NCI-H2171 treated with DMSO at 0.1 percent for 48 hours (cell line): ENCODE data around the gene ZNF518A.
"Not testable (repeated sequence)": the region's sequence is repeated elsewhere in the genome, so short reads cannot be mapped to it uniquely, and the experiment has no call there.

Experiments
- DNase-seq: peaks from one replicate; lab custom pipeline; 2025; lab: John Stamatoyannopoulos, UW

The ZNF518A gene

GRCh38 chr10:96133135-96133534, 3.0 kb downstream of the ZNF518A start:
- DNase-seq, result no peak

- no peak for DNase-seq
Measured at GRCh38 chr10:96136810-96137209, 6.7 kb downstream of the ZNF518A start.

GRCh38 chr10:96137567-96137966, 7.5 kb downstream of the ZNF518A start:
- DNase-seq, result no peak

GRCh38 chr10:96138102-96138501, 8.0 kb downstream of the ZNF518A start:
- no peak for DNase-seq

DNA sequence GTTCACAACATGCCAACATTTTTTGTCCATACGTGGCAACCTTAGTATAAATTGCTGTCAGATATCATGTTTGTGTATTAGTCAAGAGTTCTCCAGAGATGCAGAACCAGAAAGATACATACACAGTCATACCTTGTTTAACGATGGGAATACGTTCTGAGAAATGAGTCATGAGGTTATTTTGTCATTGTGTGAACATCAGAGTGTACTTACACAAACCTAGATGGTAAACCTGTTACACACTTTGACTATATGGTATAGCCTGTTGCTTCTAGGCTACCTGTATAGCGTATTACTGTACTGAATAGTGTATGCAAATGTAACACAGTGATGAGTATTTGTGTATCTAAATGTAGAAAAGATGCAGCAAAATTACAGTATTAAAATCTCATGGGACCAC, 22.3 kb downstream of the ZNF518A start:
- DNase-seq, result no peak

- no peak for DNase-seq
Measured at GRCh38 chr10:96153070-96153469, 23.0 kb downstream of the ZNF518A start.

DNA sequence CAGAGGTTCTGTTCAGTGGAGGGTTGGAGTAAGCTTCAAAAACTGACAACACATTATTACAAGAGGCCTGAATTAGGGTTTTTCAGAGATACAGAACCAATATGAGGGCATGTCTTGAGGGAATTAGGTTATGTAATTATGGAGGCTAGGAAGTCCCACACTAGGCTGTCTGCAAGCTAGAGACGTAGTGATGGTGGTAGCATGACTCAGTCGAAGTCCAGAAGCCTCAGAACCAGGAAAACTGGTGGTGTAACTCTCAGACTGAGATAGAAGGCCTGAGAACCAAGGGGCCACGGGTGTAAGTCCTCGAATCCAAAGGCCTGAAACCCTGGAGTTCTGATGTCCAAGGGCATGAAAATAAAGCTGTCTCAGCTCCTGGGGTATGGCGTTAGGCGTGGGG, 35.6 kb downstream of the ZNF518A start:
- no peak for DNase-seq

- no peak for DNase-seq
Measured at GRCh38 chr10:96168546-96168945, 38.4 kb downstream of the ZNF518A start.

DNA sequence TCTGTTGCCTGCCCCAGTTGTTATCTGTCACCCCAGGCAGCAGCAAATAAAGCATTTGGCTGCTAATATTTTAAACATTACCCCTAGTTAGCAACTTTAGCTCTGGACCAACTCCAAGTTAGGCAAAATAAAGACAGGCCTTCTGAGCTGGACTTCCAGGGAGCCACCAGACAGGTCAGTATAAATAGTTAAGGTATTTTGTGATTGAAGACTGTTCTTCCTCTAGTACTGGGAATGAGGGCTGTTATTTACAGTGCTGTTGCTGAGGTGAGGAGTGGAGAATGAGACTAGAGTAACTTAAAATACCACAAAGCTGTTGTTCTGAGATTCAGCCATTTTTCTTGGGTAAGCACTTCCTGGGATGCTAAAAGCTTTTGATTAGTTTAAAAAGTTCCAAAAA, 40.1 kb downstream of the ZNF518A start:
- no peak for DNase-seq

GRCh38 chr10:96172666-96173065, 42.6 kb downstream of the ZNF518A start:
- no peak for DNase-seq

DNA sequence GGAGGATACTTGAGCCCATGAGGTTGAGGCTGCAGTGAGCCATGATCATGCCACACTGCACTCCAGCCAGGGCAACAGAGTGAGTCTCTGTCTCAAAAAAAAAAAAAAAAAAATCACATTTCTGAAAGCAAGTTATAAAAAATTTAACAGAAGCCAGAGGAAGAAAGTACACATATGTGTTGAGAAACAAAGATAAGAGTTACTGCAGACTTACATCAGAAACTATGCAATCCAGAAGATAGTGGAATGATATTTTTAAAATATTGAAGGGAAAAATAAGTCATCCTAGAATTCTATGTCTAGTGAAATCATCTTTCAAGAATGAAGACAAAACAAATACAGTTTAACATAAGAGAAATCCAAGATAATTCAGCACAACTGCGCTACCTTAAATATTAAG, 46.9 kb downstream of the ZNF518A start:
- DNase-seq, result no peak

DNA sequence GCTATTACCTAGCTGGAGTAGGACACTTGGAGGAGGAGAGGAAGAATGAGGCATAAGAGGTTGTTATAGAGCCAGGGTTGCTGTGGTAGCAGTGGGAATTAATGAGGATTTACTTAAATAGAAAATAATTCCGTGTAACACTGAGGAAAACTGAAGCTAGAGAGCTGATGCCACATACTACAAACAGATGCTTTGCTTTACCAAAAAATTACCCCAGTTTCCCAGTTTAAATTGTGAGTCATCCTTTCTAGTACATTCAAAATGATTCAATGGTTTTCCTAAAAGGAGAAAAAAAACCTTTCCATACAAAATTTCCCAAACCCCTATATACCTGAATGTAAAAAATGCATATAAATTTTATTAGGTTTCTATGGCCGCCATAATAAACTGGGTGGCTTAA, 58.3 kb downstream of the ZNF518A start:
- DNase-seq, result no peak

- no peak for DNase-seq
Measured at GRCh38 chr10:96188916-96189315, 58.8 kb downstream of the ZNF518A start.

GRCh38 chr10:96189505-96189904, 59.4 kb downstream of the ZNF518A start:
- DNase-seq, result not testable (repeated sequence)

GRCh38 chr10:96201525-96201924, 71.4 kb downstream of the ZNF518A start:
- no peak for DNase-seq

DNA sequence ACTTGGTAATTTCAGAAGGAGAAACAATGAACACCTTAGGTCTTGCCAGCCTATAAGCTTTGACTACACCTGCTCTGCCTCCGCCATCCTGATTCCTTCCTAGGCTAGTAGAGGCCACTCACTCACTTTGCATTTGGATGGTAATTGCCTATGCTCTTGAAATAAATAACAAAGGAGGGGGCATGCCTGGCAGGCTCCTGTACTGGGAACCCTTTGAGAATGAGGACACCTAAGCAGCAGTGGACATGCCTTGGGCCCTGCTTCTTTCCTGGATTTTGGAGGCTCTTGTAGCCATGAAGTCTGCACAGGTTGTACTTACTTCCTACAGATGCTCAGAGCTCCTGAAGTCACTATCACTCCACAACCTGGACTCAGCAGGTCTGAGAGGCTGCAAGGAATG, 75.5 kb downstream of the ZNF518A start:
- DNase-seq, result no peak

DNA sequence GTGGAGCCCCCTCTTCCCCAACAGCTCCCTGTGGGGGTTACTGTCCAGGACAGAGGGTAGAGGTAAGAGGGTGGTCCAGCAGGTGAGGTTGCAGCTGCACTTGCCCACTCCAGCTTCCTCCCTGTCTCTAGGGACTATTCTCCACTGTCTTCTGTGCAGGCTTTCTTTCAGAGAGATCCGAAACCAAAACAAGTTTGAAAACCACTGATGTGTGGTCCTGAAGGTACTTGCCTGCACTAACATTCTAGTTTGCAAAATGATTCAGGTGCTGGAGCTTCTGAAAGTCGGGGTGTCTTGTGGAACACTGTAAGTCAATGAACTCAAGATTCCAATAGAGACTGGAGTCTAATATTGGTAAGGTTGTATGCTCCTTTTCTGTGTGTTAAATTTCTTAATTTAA, 78.2 kb downstream of the ZNF518A start:
- no peak for DNase-seq

DNA sequence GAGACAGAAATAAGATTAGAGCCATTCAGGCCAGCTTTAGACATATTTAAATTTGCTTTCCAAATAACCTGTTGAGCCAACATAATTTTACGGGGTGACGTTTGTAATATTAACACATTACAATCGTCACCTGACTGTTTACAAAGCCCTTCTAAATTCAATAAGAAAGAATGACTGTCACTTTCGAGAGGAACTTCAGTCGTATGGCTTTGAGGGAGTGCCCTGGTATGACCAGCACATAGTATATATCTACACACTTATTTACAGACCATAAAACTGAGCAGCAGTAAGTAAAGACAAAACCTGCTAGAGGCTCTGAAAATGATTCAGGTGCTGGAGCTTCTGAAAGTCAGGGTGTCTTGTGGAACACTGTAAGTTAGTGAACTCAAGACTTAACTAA, 78.8 kb downstream of the ZNF518A start:
- DNase-seq, result no peak

GRCh38 chr10:96211764-96212163, 81.7 kb downstream of the ZNF518A start:
- DNase-seq, result no peak

DNA sequence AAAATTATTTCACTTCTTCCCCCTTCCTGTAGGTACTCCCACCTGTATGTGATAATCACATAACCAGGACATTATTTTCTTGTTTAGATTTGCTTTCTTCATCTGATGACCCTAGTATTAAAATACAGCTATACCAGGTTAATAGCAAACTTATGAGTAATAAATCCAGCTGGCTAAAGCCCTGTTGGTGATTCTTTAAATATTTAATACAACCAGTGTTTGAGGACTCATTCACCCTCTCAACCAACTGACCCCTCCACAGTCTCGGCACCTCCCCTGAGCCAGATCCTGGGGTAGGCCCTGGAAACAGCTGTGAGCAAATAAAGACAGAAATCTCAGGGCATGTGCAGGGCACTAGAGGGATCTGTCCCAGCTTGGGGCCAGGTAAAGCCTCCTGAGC, 82.8 kb downstream of the ZNF518A start:
- no peak for DNase-seq
